IMR-90 (cell line): ENCODE data around the gene GAL3ST2. TPM values are rescaled to one million over a fixed set of nuclear protein-coding genes. Genes with fewer than 3 reads are reported as not detected.

Experiments used
- ATAC-seq: fragments of 200-7000 bp; cut with Tn5 transposase; 2 replicates; pipeline ENCODE4 v1.9.1; 2020; ENCODE audit warnings: low read depth, mild to moderate bottlenecking, moderate library complexity
- BruUV-seq: library from RNA; stranded (reverse); fragments of 400-500 nt; replicated peaks from 2 replicates; lab custom pipeline; 2021; lab: Mats Ljungman, UMichigan
- CTCF ChIA-PET: fragments of 300-600 bp; formaldehyde crosslinking; extraction: SDS; loops from one replicate; lab custom pipeline; 2021; ENCODE audit warnings: antibody characterized with exemption; lab: Yijun Ruan, JAX
- POLR2A ChIA-PET: fragments of 300-600 bp; sonication (Branson Sonifier 250); formaldehyde crosslinking; loops from one replicate; lab custom pipeline; 2022; ENCODE audit warnings: antibody characterized with exemption; ENCODE audit not compliant: unreplicated experiment; lab: Charles Lee
- DNase-seq: peaks from one replicate; pipeline ENCODE4 v3.0.0; 2013
- H2AFZ ChIP-seq: replicated peaks from 2 replicates; pipeline ENCODE3; 2013; ENCODE audit warnings: low read length, mild to moderate bottlenecking; ENCODE audit not compliant: poor library complexity
- H2AK5ac ChIP-seq: 2 replicates; pipeline ENCODE4 v1.6.1; 2013; ENCODE audit warnings: low read depth, low read length, inconsistent platforms
- H2AK9ac ChIP-seq: replicated peaks from 2 replicates; pipeline ENCODE3; 2013; ENCODE audit warnings: mild to moderate bottlenecking, low read depth, low read length, moderate library complexity; ENCODE audit not compliant: poor library complexity
- H2BK120ac ChIP-seq: 2 replicates; pipeline ENCODE4 v1.6.1; 2013; ENCODE audit warnings: low read depth, low read length, inconsistent platforms
- H2BK15ac ChIP-seq: 3 replicates; pipeline ENCODE4 v1.6.1; 2013; ENCODE audit warnings: low read depth, low read length, inconsistent platforms
- H2BK20ac ChIP-seq: 2 replicates; pipeline ENCODE4 v1.6.1; 2013; ENCODE audit warnings: low read depth, mild to moderate bottlenecking, inconsistent platforms, low read length, moderate library complexity
- H2BK5ac ChIP-seq: 2 replicates; pipeline ENCODE4 v1.6.1; 2013; ENCODE audit warnings: mild to moderate bottlenecking, low read depth, low read length, inconsistent platforms; ENCODE audit not compliant: poor library complexity, severe bottlenecking
- H3K14ac ChIP-seq: replicated peaks from 2 replicates; pipeline ENCODE4 v1.6.1; 2013; ENCODE audit warnings: low read depth, low read length, inconsistent platforms
- H3K18ac ChIP-seq: 2 replicates; pipeline ENCODE4 v1.6.1; 2013; ENCODE audit warnings: low read depth, low read length, control low read depth
- H3K23ac ChIP-seq: 2 replicates; pipeline ENCODE4 v1.6.1; 2013; ENCODE audit warnings: low read depth, low read length, inconsistent platforms
- H3K27ac ChIP-seq: 2 replicates; pipeline ENCODE4 v1.5.1; 2013; ENCODE audit warnings: mild to moderate bottlenecking, control low read depth, low read length; ENCODE audit not compliant: insufficient read depth
- H3K27me3 ChIP-seq: 2 replicates; pipeline ENCODE4 v1.6.1; 2013; ENCODE audit warnings: low read length; ENCODE audit not compliant: control insufficient read depth, insufficient read depth
- H3K36me3 ChIP-seq: 2 replicates; pipeline ENCODE4 v1.6.1; 2013; ENCODE audit warnings: low read length, mixed read lengths; ENCODE audit not compliant: control insufficient read depth, insufficient read depth
- H3K4ac ChIP-seq: 2 replicates; pipeline ENCODE4 v1.6.1; 2013; ENCODE audit warnings: low read depth, low read length, inconsistent platforms
- H3K4me1 ChIP-seq: 2 replicates; pipeline ENCODE4 v1.6.1; 2013; ENCODE audit warnings: low read length, mixed read lengths; ENCODE audit not compliant: control insufficient read depth, insufficient read depth
- H3K4me2 ChIP-seq: 2 replicates; pipeline ENCODE4 v1.6.1; 2013; ENCODE audit warnings: low read depth, mild to moderate bottlenecking, control low read depth, low read length, moderate library complexity
- H3K4me3 ChIP-seq: 2 replicates; pipeline ENCODE4 v1.5.1; 2013; ENCODE audit warnings: low read depth, mild to moderate bottlenecking, control low read depth, low read length, moderate library complexity; ENCODE audit not compliant: insufficient read depth
- H3K56ac ChIP-seq: 2 replicates; pipeline ENCODE4 v1.6.1; 2013; ENCODE audit warnings: low read length, inconsistent platforms; ENCODE audit not compliant: insufficient read depth; ENCODE audit errors: extremely low read depth
- H3K79me1 ChIP-seq, 2 experiments: 2 replicates each; pipeline ENCODE4 v1.6.1; 2013; ENCODE audit warnings: low read length in 2 of 2, inconsistent platforms in 1 of 2, low read depth in 1 of 2
- H3K9ac ChIP-seq: 2 replicates; pipeline ENCODE4 v1.6.1; 2013; ENCODE audit warnings: low read depth, low read length, control low read depth
- H3K9me1 ChIP-seq: 2 replicates; pipeline ENCODE4 v1.6.1; 2013; ENCODE audit warnings: low read length, inconsistent platforms; ENCODE audit not compliant: insufficient read depth
- H3K9me3 ChIP-seq: 2 replicates; pipeline ENCODE4 v1.6.1; 2013; ENCODE audit warnings: low read length; ENCODE audit not compliant: control insufficient read depth, insufficient read depth
- H4K20me1 ChIP-seq: 2 replicates; pipeline ENCODE4 v1.6.1; 2013; ENCODE audit warnings: low read length, inconsistent platforms; ENCODE audit not compliant: insufficient read depth
- H4K5ac ChIP-seq: 2 replicates; pipeline ENCODE4 v1.6.1; 2013; ENCODE audit warnings: mild to moderate bottlenecking, low read depth, low read length, control low read depth
- H4K8ac ChIP-seq, 2 experiments: 2 replicates each; pipeline ENCODE4 v1.6.1; 2013; ENCODE audit warnings: low read depth in 2 of 2, low read length in 2 of 2, control low read depth in 1 of 2, inconsistent platforms in 1 of 2
- H4K91ac ChIP-seq: 2 replicates; pipeline ENCODE4 v1.6.1; 2013; ENCODE audit warnings: low read depth, low read length, inconsistent platforms; ENCODE audit not compliant: insufficient read depth
- BHLHE40 ChIP-seq: fragments of 150-350 bp; IDR thresholded peaks from 2 replicates; pipeline ENCODE4 v1.6.1; 2016; ENCODE audit warnings: mild to moderate bottlenecking, low read depth, low read length
- CEBPB ChIP-seq: IDR thresholded peaks from 2 replicates; pipeline ENCODE4 v1.6.1; 2012; ENCODE audit warnings: low read depth, low read length, improper control_type of control experiment
- CHD1 ChIP-seq: IDR thresholded peaks from 2 replicates; pipeline ENCODE4 v1.6.1; 2012; ENCODE audit warnings: low read depth, low read length, improper control_type of control experiment
- FOS ChIP-seq: fragments of 150-350 bp; IDR thresholded peaks from 2 replicates; pipeline ENCODE4 v1.6.1; 2016; ENCODE audit warnings: low read depth, low read length
- RAD21 ChIP-seq: IDR thresholded peaks from 2 replicates; pipeline ENCODE4 v1.6.1; 2012; ENCODE audit warnings: low read length, improper control_type of control experiment
- RCOR1 ChIP-seq: IDR thresholded peaks from 2 replicates; pipeline ENCODE4 v1.6.1; 2012; ENCODE audit warnings: mild to moderate bottlenecking, low read length, improper control_type of control experiment; ENCODE audit not compliant: insufficient replicate concordance
- WGBS, 2 experiments: methylation state at CpG; one replicate each; pipeline versions ENCODE4 v1.1.5 to v1.1.7; 2013; ENCODE audit warnings: missing lambda C conversion rate in 2 of 2; ENCODE audit not compliant: insufficient read length in 1 of 2; ENCODE audit errors: extremely low coverage in 2 of 2; 5-methylcytosine and 5-hydroxymethylcytosine counted together
- dilution Hi-C: fragments of 300-500 bp; cut with HindIII; formaldehyde crosslinking; loops from one replicate; pipeline ENCODE4 v1.14.3; 2018; ENCODE audit warnings: low sequenced_read_pairs; ENCODE audit not compliant: unreplicated experiment
- in situ Hi-C: fragments of 300-500 bp; cut with MboI; formaldehyde crosslinking; loops from 3 replicates; pipeline ENCODE4 v1.14.3; 2019; ENCODE audit warnings: low sequenced_read_pairs, inconsistent platforms, mixed read lengths
- intact Hi-C: fragments of 100-400 bp; cut with micrococcal nuclease; formaldehyde crosslinking; loops from 2 replicates; pipeline ENCODE4 v1.10.0; 2022
- polyA plus RNA-seq, 3 experiments: library from polyadenylated mRNA; depleted of rRNA; stranded (reverse); fragments of >200 nt; gene quantifications; 2 replicates each; pipeline ENCODE4 v1.2.3, GENCODE V29; 2012; ENCODE audit warnings: low replicate concordance in 1 of 3
- total RNA-seq: library from RNA; depleted of rRNA; stranded (reverse); fragments of >200 nt; gene quantifications from 2 replicates; pipeline ENCODE4 v1.2.3, GENCODE V29; 2012
- TF ChIP-seq, protein P1 (sequence below): fragments of 150-350 bp; IDR thresholded peaks from 2 replicates; pipeline ENCODE4 v1.6.1; 2016; ENCODE audit warnings: low read depth, mild to moderate bottlenecking, low read length, moderate library complexity, borderline replicate concordance

The GAL3ST2 gene
- total and polyA plus RNA-seq, 2 of the 4 experiments (the other 2 are of a cell fraction): 0.07 TPM; not detected in 1

DNA sequence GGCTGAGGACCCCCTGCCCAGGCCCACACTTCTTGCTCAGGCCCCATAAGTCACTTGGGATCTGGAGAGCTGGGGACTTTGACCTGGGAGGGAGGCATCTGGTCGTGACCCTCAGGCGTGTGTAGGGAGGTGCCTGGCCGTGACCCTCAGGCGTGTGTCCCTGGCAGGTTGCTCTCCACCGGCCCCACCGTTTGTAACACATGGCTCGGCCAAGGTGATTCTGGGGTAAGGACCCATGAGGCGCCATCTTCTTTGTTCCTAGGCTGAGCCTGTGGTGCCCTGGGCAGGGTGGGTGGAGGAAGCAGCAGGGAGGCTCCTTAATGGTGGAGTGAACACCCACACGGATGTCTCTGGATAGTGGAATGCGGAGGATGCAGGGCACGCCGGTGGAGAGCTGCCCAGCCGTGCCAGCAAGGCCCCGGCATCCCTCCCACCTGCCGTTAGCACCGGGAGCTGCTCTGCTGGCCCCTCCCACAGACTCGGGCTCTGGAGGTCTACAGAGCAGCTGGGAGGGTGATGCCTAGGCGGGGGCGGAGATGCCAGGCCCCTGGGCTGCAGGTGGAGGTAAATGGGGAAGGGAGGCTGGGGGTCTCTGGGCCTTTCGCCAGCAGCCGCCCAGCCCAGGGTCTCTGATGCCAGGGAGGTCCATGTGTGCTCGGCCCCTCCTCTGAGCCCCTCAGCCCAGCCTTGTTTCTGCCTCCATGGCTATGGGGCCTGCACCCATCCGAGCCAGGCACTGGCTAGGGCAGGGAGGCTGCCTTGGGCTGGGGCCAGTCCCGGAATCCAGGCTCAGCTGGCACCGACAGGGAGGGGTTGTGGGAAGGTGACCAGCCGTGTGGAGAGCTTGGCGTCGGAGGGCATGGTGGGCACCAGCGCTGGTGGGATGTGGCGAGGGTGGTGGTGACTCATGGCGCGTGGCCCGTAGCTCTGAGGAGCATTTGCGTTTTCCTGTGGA, 1.1 kb upstream of the GAL3ST2 start:
- H3K27me3 ChIP-seq: no peaks in the 10 kb centered on the region; the same call in 1 of the 2 replicates
- CTCF ChIA-PET: no interaction called here
- no peak overlapping the region for H2AK5ac ChIP-seq
- ATAC-seq: peak; percentile 2
- H3K9me1 ChIP-seq: no peaks in the 10 kb centered on the region
- in situ Hi-C loops (no loop called here), dilution Hi-C loops (no loop called here), intact Hi-C loops (no loop called here)
- peak overlapping the region; percentile 82 for H2AK9ac ChIP-seq
- WGBS, 2 experiments: 88% methylated on average over 15 of the region's 34 CpGs; no CpG with 5 or more reads in 1 of the 2 experiments
- H3K4me3 ChIP-seq: no peak overlapping the region
- DNase-seq: no peak
- H3K27ac ChIP-seq: no peak overlapping the region
- no peak overlapping the region for H2BK120ac ChIP-seq
- no peak overlapping the region for H3K56ac ChIP-seq
- H4K91ac ChIP-seq: no peak overlapping the region
- no peak overlapping the region for H2BK5ac ChIP-seq
- H2AFZ ChIP-seq: peak overlapping the region; percentile 69
- H4K5ac ChIP-seq: no peak overlapping the region
- H3K9me3 ChIP-seq: no peaks in the 10 kb centered on the region
- H3K9ac ChIP-seq: no peak overlapping the region
- H3K23ac ChIP-seq: no peak overlapping the region
- no peaks in the 10 kb centered on the region for H3K79me1 ChIP-seq
- BruUV-seq: no TSS peak
- H2BK15ac ChIP-seq: no peak overlapping the region
- H3K14ac ChIP-seq: no peak overlapping the region
- no peaks in the 10 kb centered on the region for H3K36me3 ChIP-seq
- H4K20me1 ChIP-seq: no peaks in the 10 kb centered on the region; the same call in 1 of the 2 replicates
- no peak overlapping the region for H3K18ac ChIP-seq
- no peak overlapping the region; the same call in 1 of the 2 replicates for H3K4me2 ChIP-seq
- H3K4ac ChIP-seq: no peak overlapping the region
- 0 out of 4 replicates have a peak overlapping the region, but pooled peaks of 1 of the 2 experiments have one; percentile 7 for H4K8ac ChIP-seq
- H2BK20ac ChIP-seq: no peak overlapping the region
- H3K4me1 ChIP-seq: peaks cover 12% of the 10 kb centered on the region
- POLR2A ChIA-PET: no interaction called here
- TF ChIP-seq CHD1 (no peak), BHLHE40 (no peak), RAD21 (no peak), CEBPB (no peak), RCOR1 (no peak), FOS (no peak)
- TF ChIP-seq, protein P1, sequence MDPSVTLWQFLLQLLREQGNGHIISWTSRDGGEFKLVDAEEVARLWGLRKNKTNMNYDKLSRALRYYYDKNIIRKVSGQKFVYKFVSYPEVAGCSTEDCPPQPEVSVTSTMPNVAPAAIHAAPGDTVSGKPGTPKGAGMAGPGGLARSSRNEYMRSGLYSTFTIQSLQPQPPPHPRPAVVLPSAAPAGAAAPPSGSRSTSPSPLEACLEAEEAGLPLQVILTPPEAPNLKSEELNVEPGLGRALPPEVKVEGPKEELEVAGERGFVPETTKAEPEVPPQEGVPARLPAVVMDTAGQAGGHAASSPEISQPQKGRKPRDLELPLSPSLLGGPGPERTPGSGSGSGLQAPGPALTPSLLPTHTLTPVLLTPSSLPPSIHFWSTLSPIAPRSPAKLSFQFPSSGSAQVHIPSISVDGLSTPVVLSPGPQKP: no peak
